HepG2 (cell line): ENCODE measurements around the gene MIDN. TPM values are rescaled to one million over a fixed set of nuclear protein-coding genes. Genes with fewer than 3 reads are reported as not detected.
A peak's percentile ranks its signal among the peaks of the same experiment; 100 is the strongest.

Experiments used
- ATAC-seq: fragments of 200-7000 bp; cut with Tn5 transposase; 3 replicates; pipeline ENCODE4 v1.9.1; 2020; ENCODE audit warnings: mild to moderate bottlenecking, moderate library complexity
- BruUV-seq: library from RNA; stranded (reverse); fragments of 400-500 nt; replicated peaks from 2 replicates; lab custom pipeline; 2021; lab: Mats Ljungman, UMichigan
- CTCF ChIA-PET: fragments of 300-600 bp; formaldehyde crosslinking; extraction: SDS; loops from one replicate; lab custom pipeline; 2021; ENCODE audit warnings: low total read pairs, inconsistent platforms, low intra/inter-chr PET ratio; lab: Yijun Ruan, JAX
- POLR2A ChIA-PET: fragments of 350-600 bp; sonication (Branson Sonifier 250); formaldehyde crosslinking; loops from one replicate; lab custom pipeline; 2020; ENCODE audit warnings: antibody characterized with exemption, inconsistent platforms; lab: Yijun Ruan, JAX
- DNase-seq: peaks from one replicate; pipeline ENCODE4 v3.0.0-alpha.2; 2015; ENCODE audit warnings: low spot score
- FAIRE-seq: peaks from 3 replicates; lab custom pipeline; 2011; peaks lifted over from hg19 to GRCh38; lab: Jason Lieb, UNC
- H2AFZ ChIP-seq: one replicate; pipeline ENCODE4 v1.6.1; 2011; ENCODE audit warnings: low read length, inconsistent platforms
- H3K27ac ChIP-seq: fragments of 300-600 bp; 3 replicates; pipeline ENCODE4 v1.8.0; 2011; ENCODE audit warnings: mixed run types, mild to moderate bottlenecking, mixed read lengths, low read length, inconsistent platforms; ENCODE audit not compliant: insufficient read depth; ENCODE audit errors: extremely low read length
- H3K27me3 ChIP-seq, 2 experiments: fragments of 200-600 bp in 1 of 2; 2 replicates in 1 of 2; 3 replicates in 1 of 2; pipeline versions ENCODE4 v1.6.0 to v1.8.0; 2011; ENCODE audit warnings: low read length in 2 of 2, mild to moderate bottlenecking in 2 of 2, moderate library complexity in 2 of 2, inconsistent platforms in 1 of 2; ENCODE audit not compliant: insufficient read depth in 2 of 2, control insufficient read depth in 1 of 2
- H3K36me3 ChIP-seq, 2 experiments: fragments of 200-600 bp in 1 of 2; replicated peaks in 1 of 2; 2 replicates in 1 of 2; 3 replicates in 1 of 2; pipeline versions ENCODE4 v1.5.1 to v1.8.0; 2011; ENCODE audit warnings: low read length in 2 of 2, inconsistent platforms in 1 of 2; ENCODE audit not compliant: insufficient read depth in 2 of 2, control insufficient read depth in 1 of 2
- H3K4me1 ChIP-seq: 2 replicates; pipeline ENCODE4 v1.5.1; 2012; ENCODE audit warnings: low read length, inconsistent platforms; ENCODE audit not compliant: insufficient read depth
- H3K4me2 ChIP-seq: 2 replicates; pipeline ENCODE4 v1.6.0; 2011; ENCODE audit warnings: low read depth, low read length, inconsistent platforms
- H3K4me3 ChIP-seq, 3 experiments: fragments of 200-600 bp in 1 of 3; sonication (generic), shearing (Covaris generic) in 1 of 3; replicated peaks in 1 of 3; 2 replicates each; pipeline ENCODE4 v1.5.1; 2011 to 2016; ENCODE audit warnings: low read length in 3 of 3, inconsistent platforms in 2 of 3, low read depth in 2 of 3, mild to moderate bottlenecking in 2 of 3, control low read depth in 1 of 3, mixed read lengths in 1 of 3; ENCODE audit not compliant: insufficient read depth in 1 of 3
- H3K79me2 ChIP-seq: one replicate; pipeline ENCODE4 v1.6.1; 2011; ENCODE audit warnings: low read length, inconsistent platforms; ENCODE audit not compliant: insufficient read depth
- H3K9ac ChIP-seq: 2 replicates; pipeline ENCODE4 v1.6.0; 2011; ENCODE audit warnings: mild to moderate bottlenecking, low read depth, low read length, inconsistent platforms; ENCODE audit not compliant: insufficient read depth
- H3K9me3 ChIP-seq: 2 replicates; pipeline ENCODE4 v1.5.1; 2012; ENCODE audit warnings: mild to moderate bottlenecking, low read length
- H4K20me1 ChIP-seq: 2 replicates; pipeline ENCODE4 v1.6.0; 2011; ENCODE audit warnings: inconsistent platforms, mild to moderate bottlenecking, low read length, moderate library complexity; ENCODE audit not compliant: insufficient read depth
- ETV6 ChIP-seq: sonication (generic); formaldehyde crosslinking; conservative IDR thresholded peaks from 2 replicates; pipeline ENCODE4 v1.4.0; 2020; ENCODE audit warnings: missing genetic modification reagents
- JUNB ChIP-seq: sonication (generic); formaldehyde crosslinking; IDR thresholded peaks from 2 replicates; pipeline ENCODE4 v1.8.0; 2022; ENCODE audit warnings: missing genetic modification reagents, mild to moderate bottlenecking, borderline replicate concordance
- KDM6A ChIP-seq: IDR thresholded peaks from 2 replicates; pipeline ENCODE4 v1.6.1; 2016; ENCODE audit warnings: low read depth
- KMT2B ChIP-seq: IDR thresholded peaks from 2 replicates; pipeline ENCODE4 v1.6.1; 2016; ENCODE audit warnings: missing genetic modification reagents, missing compliant biosample characterization
- MEIS2 ChIP-seq: sonication (generic); formaldehyde crosslinking; IDR thresholded peaks from 2 replicates; pipeline ENCODE4 v1.9.0; 2021; ENCODE audit warnings: mild to moderate bottlenecking, missing genetic modification reagents
- MYC ChIP-seq: sonication (generic); formaldehyde crosslinking; IDR thresholded peaks from 2 replicates; pipeline ENCODE4 v1.9.0; 2021; ENCODE audit warnings: missing genetic modification reagents, borderline replicate concordance
- PAXIP1 ChIP-seq: sonication (generic); formaldehyde crosslinking; conservative IDR thresholded peaks from 2 replicates; pipeline ENCODE4 v1.4.0; 2020; ENCODE audit warnings: mild to moderate bottlenecking, missing genetic modification reagents, moderate library complexity
- PHF8 ChIP-seq: sonication (generic); formaldehyde crosslinking; IDR thresholded peaks from 2 replicates; pipeline ENCODE4 v1.5.0; 2020; ENCODE audit warnings: missing genetic modification reagents
- TMF1 ChIP-seq: sonication (generic); formaldehyde crosslinking; IDR thresholded peaks from 2 replicates; pipeline ENCODE4 v1.8.1; 2022; ENCODE audit warnings: low read depth, missing genetic modification reagents
- U2AF1 ChIP-seq: fragments of 200-400 bp; formaldehyde crosslinking; optimal IDR thresholded peaks from 2 replicates; pipeline ENCODE3; 2017; ENCODE audit warnings: mild to moderate bottlenecking, low read depth, low read length
- ZMAT3 ChIP-seq: sonication (generic); formaldehyde crosslinking; conservative IDR thresholded peaks from 2 replicates; pipeline ENCODE4 v1.7.0; 2021; ENCODE audit warnings: missing genetic modification reagents
- ZMYM4 ChIP-seq: sonication (generic); formaldehyde crosslinking; IDR thresholded peaks from 2 replicates; pipeline ENCODE4 v1.8.1; 2023; ENCODE audit warnings: mild to moderate bottlenecking, missing genetic modification reagents
- ZNF124 ChIP-seq: sonication (generic); formaldehyde crosslinking; IDR thresholded peaks from 2 replicates; pipeline ENCODE4 v1.4.0; 2020; ENCODE audit warnings: missing genetic modification reagents
- whole genome bisulfite sequencing: methylation state at CpG from one replicate; pipeline ENCODE4 v1.1.6; 2017; ENCODE audit warnings: low lambda C conversion rate; 5-methylcytosine and 5-hydroxymethylcytosine counted together
- in situ Hi-C: cut with HindIII; loops from 2 replicates; pipeline ENCODE4 v1.10.0; 2017; ENCODE audit warnings: low pct_unique_long_range_greater_than_20kb; ENCODE audit not compliant: extremely low pct_ligation_motif_present
- intact Hi-C: fragments of 100-400 bp; cut with micrococcal nuclease; formaldehyde crosslinking; loops from one replicate; pipeline ENCODE4 v1.10.0; 2022; ENCODE audit not compliant: unreplicated experiment
- polyA plus RNA-seq, 8 experiments: library from polyadenylated mRNA; depleted of rRNA in 3 of 8; stranded (reverse) in 7 of 8; unstranded in 1 of 8; fragments of >200 nt; fragmentation: Illumina TruSeq in 4 of 8; extraction: Trizol in 4 of 8; gene quantifications; 2 replicates each; pipeline versions ENCODE4 v1.2.1 to v1.2.3, GENCODE V29; 2011 to 2016; ENCODE audit warnings: low read depth in 4 of 8, missing spikeins in 1 of 8, mixed read lengths in 1 of 8; ENCODE audit not compliant: insufficient read depth in 1 of 8
- total RNA-seq, 5 experiments: library from RNA; depleted of rRNA; stranded (reverse); fragments of >200 nt; fragmentation: Illumina TruSeq; extraction: Trizol; gene quantifications; 2 replicates each; pipeline ENCODE4 v1.2.3, GENCODE V29; 2016; ENCODE audit warnings: low read depth in 1 of 5

MIDN gene
- total and polyA plus RNA-seq, 2 of the 13 experiments (the other 11 are each of a cell fraction or from before 2014, with no cell fraction given), result 8.4 to 18.0 TPM

DNA sequence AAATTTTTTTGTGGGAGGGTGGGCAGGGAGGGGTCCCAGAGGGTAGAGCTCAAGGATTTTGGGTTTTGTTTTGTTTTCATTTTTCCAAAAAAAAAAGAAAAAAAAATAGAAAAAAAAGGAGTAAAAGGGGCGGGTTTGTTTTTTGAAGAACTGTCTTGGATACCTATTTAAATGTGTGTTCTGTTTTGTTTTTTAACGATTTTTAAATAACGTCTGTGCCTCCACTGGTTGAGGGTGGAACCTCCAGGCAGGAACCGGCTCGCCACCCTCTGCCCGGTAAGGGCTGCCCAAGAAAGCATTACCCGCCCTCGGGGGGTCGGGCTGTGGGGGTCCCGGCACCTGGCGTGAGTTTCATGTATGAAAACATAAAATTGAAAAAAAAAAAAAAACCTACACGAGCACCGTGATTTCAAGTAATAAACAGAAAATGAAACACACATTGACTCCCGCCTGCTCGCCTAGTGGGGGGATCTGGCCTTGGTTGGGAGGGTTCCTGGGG lies 10.4 kb downstream of the MIDN start:
- DNase-seq (no peak), FAIRE-seq (no peak), ATAC-seq (no peak)
- peaks cover 18 to 38% of the 10 kb centered on the region in 2 experiments for H3K36me3 ChIP-seq
- peaks cover 18% of the 10 kb centered on the region for H3K79me2 ChIP-seq
- H3K4me2 ChIP-seq, result peak overlapping the region; percentile 79
- no TSS peak for BruUV-seq
- H3K9me3 ChIP-seq, result no peaks in the 10 kb centered on the region
- no peak overlapping the region for H2AFZ ChIP-seq
- H3K27ac ChIP-seq, result peak overlapping the region; percentile 85
- ChIA-PET POLR2A (interaction anchor here (0.7 to 13.7 kb wide), 4 partner anchors 4 to 33 kb away, joined by 3 to 668 read pairs (median 566); partner anchors contain the start of genes ATP5F1D, CIRBP and MIDN), CTCF (no interaction called here)
- peak overlapping the region; percentile 27; the same call in 1 of the 2 replicates for H3K9ac ChIP-seq
- peak overlapping the region in 2 of 3 experiments; percentile 21 to 67; a peak in 3 of 6 replicates for H3K4me3 ChIP-seq
- no peaks in the 10 kb centered on the region for H3K27me3 ChIP-seq
- TF ChIP-seq ZMYM4 (CRISPR knock-in tag) (no peak), U2AF1 (peak; percentile 71), MEIS2 (no peak)
- H3K4me1 ChIP-seq, result peaks cover 88% of the 10 kb centered on the region
- in situ Hi-C loops (no loop called here), intact Hi-C loops (no loop called here)
- 28% methylated on average over 15 of the region's 15 CpGs for WGBS
- H4K20me1 ChIP-seq, result peaks cover 50% of the 10 kb centered on the region; the same call in 1 of the 2 replicates

- H2AFZ ChIP-seq, result no peak overlapping the region
- POLR2A ChIA-PET, result interaction anchor here (0.7 to 13.7 kb wide), 7 partner anchors 4 to 144 kb away, joined by 3 to 668 read pairs (median 3); partner anchors contain the start of genes ATP5F1D, CIRBP, FAM174C and MIDN
- H3K4me3 ChIP-seq, result peak overlapping the region; percentile 10 to 67 (median 38); a peak in 5 of 6 replicates
- BruUV-seq, result TSS peak; percentile 82
- peaks cover 14% of the 10 kb centered on the region for H3K79me2 ChIP-seq
- no peaks in the 10 kb centered on the region for H3K27me3 ChIP-seq
- in situ Hi-C loops (no loop called here), intact Hi-C loops (no loop called here)
- peak overlapping the region; percentile 85 for H3K27ac ChIP-seq
- H3K4me1 ChIP-seq, result peaks cover 87% of the 10 kb centered on the region
- H3K9me3 ChIP-seq, result no peaks in the 10 kb centered on the region
- peak overlapping the region; percentile 64 for H3K9ac ChIP-seq
- DNase-seq, result peak; percentile 86
- peaks cover 18 to 35% of the 10 kb centered on the region in 2 experiments for H3K36me3 ChIP-seq
- ATAC-seq, result peak; percentile 63
- CTCF ChIA-PET, result no interaction called here
- peak overlapping the region; percentile 79 for H3K4me2 ChIP-seq
- H4K20me1 ChIP-seq, result peaks cover 45% of the 10 kb centered on the region; the same call in 1 of the 2 replicates
- peak; percentile 83 for FAIRE-seq
- 0% methylated on average over 5 of the region's 17 CpGs for WGBS
- peak; percentile 98 for TF ChIP-seq ETV6 (CRISPR knock-in tag)
- TF ChIP-seq ZNF124, result no peak; the same call in 1 of the 2 replicates
- TF ChIP-seq KMT2B (CRISPR knock-in tag), result peak; percentile 56; the same call in 1 of the 2 replicates
- peak; percentile 57; the same call in 1 of the 2 replicates for TF ChIP-seq MYC (CRISPR knock-in tag)
- TF ChIP-seq PHF8 (CRISPR knock-in tag), result peak; percentile 48
- peak; percentile 69 for TF ChIP-seq KDM6A (CRISPR knock-in tag)
- TF ChIP-seq TMF1 (CRISPR knock-in tag), result 0 out of 2 replicates have a peak, but pooled peaks have one; percentile 29
- no peak; the same call in 1 of the 2 replicates for TF ChIP-seq JUNB (CRISPR knock-in tag)
- TF ChIP-seq PAXIP1 (CRISPR knock-in tag), result peak; percentile 90
- TF ChIP-seq ZMAT3 (CRISPR knock-in tag), result peak; percentile 69; the same call in 1 of the 2 replicates
Measured at GRCh38 chr19:1259206-1259875, 11.0 kb downstream of the MIDN start.
